Activated effector memory CD4-positive, alpha-beta T cell treated with anti-CD3 and anti-CD28 coated beads, Interleukin-2, amount 50 U/mL, for 16 hours (primary cell): ENCODE measurements around the gene POMGNT2.

Source experiments
- DNase-seq: peaks from one replicate; pipeline ENCODE4 v3.0.0-alpha.2; 2020

Gene POMGNT2

DNA sequence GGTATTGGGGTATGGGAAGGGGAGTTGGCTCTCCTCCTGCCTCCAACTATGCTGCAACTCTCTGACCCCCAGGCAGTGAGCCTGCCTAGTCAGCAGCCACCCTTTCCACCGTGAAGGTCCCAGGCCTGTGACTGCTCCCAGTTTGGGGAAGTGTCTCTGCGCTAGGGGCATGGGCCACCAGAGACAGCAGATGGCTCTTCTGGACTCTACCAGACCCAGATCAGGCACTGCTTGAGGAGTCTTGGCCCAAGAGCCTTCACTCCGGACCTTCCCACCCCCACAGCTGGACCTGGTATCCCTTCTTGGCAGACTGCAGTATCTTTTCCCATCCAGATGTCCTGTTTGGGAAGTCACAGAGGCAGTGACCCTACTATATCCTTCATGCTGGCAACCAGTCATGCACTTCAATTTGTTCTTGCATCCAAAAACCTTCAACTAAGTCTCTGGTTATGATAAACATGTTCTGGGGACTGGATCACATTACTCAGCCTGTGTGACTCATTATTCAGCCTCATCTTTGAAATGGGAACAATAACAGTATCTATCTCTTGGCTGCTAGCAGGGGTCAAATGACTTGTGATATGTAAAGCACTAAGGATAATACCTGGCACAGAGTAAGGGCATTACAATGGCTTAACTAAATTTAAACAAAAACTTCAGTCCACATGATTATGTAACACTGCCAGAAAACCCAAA lies 62.7 kb downstream of the POMGNT2 start:
- no peak for DNase-seq

- no peak for DNase-seq
These were observed 64.4 kb downstream of the POMGNT2 start for GRCh38 chr3:43041517-43041916.

DNA sequence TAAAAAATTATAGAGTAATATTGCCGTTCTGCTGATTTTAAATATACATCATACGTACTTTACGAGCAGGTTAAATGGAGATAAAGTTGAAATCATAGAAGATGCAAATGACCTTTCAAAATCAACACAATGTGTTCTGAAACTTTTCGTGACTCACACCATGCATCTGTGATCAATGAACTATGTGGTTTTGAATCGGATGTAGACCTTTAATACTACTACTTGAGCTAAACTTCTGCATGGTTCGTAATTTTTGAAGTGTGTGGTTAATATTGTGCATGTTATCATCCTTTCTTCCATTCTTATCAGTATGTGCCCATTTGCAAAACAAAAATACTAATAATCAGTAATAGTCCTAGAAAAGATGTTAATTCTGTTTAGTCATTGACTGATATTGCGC lies 67.9 kb downstream of the POMGNT2 start:
- no peak for DNase-seq

DNA sequence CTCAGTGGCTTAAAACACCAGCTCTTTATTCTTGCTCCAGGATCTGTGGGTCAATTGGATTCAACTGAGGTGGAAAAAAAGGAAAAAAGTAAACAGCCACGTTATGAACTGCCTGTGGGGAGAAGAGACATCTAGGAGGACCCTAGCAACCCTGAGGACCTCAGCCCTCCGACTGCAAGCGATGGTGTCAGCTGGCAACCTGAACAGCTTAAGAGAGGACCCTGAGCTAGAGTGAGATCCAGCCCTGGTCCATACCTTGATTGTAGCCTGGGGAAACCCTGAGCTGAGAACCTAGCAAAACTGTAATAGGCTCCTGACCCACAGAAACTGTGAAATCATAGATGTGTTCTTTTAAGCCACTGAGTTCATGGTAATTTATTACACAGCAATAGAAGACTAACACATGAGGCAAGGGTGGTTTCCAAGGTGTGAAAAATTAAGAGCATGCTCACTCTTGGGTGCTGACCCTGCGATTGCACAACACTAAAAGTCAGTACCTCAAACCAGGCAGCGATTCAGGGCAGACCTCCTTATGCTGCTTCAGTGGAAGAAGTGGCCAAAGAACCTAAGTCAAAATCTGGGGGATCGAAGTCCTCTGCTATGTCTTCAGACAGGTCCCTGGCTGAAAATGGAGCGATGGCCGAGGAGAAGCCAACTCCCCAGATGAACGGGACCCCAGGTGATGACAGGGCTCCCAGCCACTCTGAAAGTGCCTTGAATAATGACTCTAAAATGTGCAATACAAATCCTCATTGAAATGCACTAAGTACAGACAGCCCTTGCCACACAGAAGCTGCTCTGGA lies 69.1 kb downstream of the POMGNT2 start:
- no peak for DNase-seq

GRCh38 chr3:43035801-43036365 lies 70.0 kb downstream of the POMGNT2 start:
- DNase-seq = no peak

DNA sequence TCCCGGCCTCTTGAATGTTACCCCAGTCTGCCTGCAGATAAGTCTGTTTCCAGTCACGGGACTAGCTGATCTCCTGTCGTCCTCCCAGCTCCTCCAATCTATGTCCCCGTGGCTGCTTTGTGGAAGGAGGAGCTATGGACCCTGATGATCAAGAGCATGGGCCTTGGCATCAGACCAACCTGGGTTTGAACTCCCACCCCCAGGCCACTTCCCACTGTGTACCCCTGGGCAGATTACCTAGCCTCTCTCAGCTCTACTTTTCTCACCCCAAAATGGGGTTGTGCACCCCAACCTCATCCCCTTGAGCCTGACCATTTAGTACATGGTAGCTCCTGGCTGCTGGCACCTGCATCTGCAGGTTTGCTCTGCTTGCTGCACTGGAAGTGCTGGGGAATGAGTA lies 71.0 kb downstream of the POMGNT2 start:
- no peak for DNase-seq

GRCh38 chr3:43034200-43034599 lies 71.7 kb downstream of the POMGNT2 start:
- DNase-seq = no peak

GRCh38 chr3:43032646-43033628 lies 72.9 kb downstream of the POMGNT2 start:
- no peak for DNase-seq

GRCh38 chr3:43031889-43032545 lies 73.9 kb downstream of the POMGNT2 start:
- DNase-seq = no peak

GRCh38 chr3:43031485-43031884 lies 74.4 kb downstream of the POMGNT2 start:
- DNase-seq = no peak

- no peak for DNase-seq
These were observed 75.5 kb downstream of the POMGNT2 start for GRCh38 chr3:43030162-43030935.
